ENCODE results near the gene GMDS.

Gene GMDS

DNA sequence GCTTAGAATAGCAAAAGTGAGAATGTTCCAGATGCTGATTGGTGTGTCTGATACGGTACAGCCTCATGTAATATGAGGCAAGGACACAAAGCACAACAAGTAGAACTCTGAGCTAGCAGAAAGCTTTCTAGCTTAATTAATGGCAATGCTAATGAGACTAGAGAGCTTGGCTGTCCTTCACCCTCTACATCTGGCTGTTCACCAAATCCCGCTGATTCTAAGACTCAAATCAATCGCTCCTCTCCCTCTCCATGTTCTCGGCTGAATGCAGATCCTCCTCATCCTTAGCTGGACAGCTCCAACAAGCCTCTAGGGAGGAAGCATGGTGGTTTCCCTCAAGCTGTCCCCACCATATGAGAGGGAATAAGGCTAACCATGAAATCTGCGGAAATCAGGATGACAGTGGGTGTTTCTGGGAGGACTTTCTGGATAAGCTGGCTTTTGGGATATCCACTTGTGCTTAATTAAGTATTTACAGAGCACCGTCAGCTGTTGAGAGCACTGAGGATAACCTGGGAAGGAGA, 506.8 kb downstream of the GMDS start:
- no peak for DNase-seq (ENCODE audit: low read depth)

- DNase-seq (ENCODE audit: low read depth) = no peak
Measured at GRCh38 chr6:1737463-1738311, 507.7 kb downstream of the GMDS start.

DNA sequence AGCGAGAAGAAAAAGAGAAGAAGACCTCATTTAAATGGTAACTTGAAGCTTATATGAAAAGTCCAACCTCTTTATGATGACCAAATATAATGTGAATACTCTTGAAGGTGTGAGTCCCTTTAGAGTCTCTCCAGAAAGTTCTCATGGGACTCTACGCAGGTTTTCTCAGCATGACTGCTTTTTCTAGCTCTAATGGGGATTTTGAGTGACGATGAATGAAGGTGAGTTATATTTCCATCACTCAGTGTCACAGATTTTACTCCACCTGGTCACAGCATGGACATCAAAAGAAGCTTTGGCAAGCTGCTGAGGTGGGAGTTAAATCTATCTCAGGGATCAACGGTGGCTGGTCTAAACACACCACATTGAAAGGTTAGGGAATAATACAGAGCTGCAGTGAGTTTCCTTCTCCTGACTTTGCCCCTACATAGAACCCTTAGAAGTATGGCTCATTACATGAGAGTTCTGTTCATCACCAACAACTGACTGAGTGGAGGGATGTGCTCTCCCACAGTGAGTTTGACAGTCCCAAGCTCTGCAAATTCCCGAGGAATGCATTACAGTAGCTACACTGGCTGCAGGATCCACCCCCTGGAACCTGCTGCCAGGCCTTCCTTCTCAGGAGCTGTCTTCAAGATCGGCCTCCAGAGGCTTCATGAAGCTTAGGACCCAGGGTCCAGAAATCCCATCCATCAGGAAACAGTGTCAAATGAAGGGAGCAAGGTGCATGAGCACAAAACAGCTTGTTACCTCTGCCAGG, 508.9 kb downstream of the GMDS start:
- no peak for DNase-seq (ENCODE audit: low read depth)

DNA sequence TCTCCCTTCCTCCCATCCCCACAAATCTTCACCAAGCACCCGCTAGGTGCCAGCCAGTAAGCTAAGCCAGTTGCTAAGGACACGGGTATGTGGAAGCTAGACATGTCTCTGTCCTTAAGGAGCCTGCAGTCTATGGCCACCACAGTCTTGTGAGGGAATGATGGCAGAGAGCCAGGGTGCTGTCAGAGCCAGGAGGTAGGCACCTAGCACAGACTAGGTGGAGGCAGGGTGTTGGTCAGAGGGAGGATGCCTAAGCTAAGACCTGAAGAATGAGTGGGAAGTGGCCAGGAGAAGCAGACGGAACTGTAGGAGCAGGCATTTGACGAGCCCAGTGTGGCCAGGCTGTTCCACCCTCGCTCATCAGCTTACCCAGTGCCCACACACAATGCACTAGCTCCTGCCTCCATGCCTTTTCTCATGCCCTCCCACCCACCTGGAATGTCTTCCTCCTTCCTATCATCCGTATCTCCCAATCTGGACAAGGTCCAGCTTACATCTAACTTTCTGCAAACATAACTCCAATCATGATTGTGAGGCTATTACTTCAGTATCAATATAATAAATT, 510.1 kb downstream of the GMDS start:
- no peak for DNase-seq (ENCODE audit: low read depth)

GRCh38 chr6:1730882-1731281, 514.5 kb downstream of the GMDS start:
- DNase-seq (ENCODE audit: low read depth) = no peak

GRCh38 chr6:1729750-1730140, 515.7 kb downstream of the GMDS start:
- DNase-seq (ENCODE audit: low read depth) = no peak

DNA sequence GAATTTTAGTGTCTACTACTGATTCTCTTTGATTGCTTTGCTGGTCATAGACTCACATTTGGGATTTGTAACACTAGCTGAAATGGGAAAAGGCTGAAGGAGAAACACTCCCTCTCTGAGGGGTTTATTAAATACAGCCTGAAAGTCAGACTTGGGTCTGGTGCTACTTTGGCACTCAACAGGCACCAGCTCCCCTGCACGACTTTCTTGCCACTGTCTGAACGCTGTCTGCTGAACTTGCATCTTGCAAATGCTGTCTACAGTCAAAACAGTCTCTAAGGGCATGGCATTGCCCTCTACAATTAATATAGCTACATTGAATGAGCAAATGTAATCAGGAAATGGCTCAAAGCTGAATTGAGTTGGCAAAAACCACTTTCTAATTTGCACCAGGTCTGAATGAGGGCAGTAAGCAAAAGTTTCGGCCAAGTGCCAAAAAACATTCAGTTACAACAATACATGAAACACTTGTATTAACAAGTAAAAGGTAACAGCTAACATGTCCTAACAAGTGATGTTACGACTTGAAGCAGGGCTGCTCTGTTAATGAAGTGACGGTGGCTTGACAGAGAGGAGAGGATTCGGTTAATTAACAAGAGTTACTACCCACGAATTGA, 516.2 kb downstream of the GMDS start:
- no peak for DNase-seq (ENCODE audit: low read depth)

- no peak for DNase-seq (ENCODE audit: low read depth)
Measured at GRCh38 chr6:1726341-1726768, 519.0 kb downstream of the GMDS start.

DNA sequence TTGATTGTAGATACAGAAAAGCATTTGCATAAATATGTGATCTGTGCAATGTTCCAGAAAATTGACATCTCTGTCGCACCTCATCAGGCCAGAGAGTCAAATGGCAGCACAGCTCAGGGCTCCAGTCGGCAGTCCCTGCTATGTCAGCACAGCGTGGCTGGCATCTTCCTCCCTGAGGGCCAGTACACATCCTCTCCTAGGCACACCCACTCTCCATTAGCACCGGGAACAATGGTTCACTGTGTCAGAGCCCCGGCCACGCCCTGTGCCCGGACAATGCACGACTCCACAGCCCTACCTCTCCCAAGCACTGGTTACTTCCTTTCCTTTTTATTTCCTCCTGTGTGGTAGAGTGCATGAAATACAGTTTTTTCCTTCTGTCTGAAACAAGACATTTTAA, 520.8 kb downstream of the GMDS start:
- DNase-seq (ENCODE audit: low read depth) = no peak

GRCh38 chr6:1724124-1724523, 521.3 kb downstream of the GMDS start:
- DNase-seq (ENCODE audit: low read depth) = no peak

GRCh38 chr6:1722801-1723200, 522.6 kb downstream of the GMDS start:
- no peak for DNase-seq (ENCODE audit: low read depth)

DNA sequence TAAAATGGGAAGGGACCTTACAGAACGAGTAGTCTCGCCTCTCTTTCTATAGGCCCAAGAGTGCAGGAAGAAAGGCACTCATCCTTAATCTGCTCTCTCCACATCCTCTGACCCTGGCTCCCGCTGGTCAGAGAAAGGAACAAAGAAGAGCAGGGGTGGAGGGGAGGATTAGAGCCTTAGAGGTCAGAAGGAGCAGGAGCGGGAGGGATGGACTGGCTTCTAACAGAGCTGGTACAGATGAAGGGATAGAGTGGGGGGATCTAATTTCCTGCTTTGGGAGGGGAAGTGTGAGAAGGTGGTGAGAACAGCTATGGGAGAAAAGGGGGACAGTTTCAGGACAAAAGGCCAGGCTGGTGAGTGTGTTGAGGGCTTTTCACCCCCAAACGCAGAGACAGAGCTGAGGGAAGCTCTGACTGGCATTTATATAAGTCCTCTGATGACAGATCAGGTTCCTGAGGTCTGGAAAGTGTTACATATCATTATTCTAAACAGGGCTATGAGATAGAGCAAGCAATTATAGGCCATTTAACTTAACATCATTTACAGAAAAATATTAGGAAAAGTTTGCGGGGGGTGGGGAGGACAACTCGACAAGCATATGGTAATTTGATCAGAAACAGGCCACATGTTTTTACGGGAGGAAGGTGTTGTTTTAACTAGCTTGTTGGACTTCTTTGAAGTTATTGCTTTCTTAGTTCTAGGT, 524.6 kb downstream of the GMDS start:
- DNase-seq (ENCODE audit: low read depth) = no peak

GRCh38 chr6:1719922-1720321, 525.5 kb downstream of the GMDS start:
- DNase-seq (ENCODE audit: low read depth) = no peak

DNA sequence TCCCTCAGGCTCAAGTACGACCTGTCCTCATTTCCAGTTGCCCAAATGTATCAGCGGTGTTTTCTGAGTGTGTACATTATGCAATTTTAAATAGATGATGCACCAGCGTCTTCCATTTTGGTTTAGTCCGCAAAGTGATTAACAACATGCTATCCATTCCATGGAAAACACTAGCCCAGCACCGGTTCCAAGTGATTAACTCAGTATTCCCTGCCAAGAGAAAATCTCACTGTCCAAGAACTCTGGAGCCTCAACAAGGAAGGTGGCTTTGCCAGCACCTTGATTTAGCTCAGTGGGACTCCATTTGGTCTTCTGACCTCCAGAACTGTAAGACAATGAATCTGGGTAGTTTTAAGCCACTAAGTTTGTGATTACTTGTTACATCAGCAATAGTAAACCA, 528.5 kb downstream of the GMDS start:
- DNase-seq (ENCODE audit: low read depth) = no peak

DNA sequence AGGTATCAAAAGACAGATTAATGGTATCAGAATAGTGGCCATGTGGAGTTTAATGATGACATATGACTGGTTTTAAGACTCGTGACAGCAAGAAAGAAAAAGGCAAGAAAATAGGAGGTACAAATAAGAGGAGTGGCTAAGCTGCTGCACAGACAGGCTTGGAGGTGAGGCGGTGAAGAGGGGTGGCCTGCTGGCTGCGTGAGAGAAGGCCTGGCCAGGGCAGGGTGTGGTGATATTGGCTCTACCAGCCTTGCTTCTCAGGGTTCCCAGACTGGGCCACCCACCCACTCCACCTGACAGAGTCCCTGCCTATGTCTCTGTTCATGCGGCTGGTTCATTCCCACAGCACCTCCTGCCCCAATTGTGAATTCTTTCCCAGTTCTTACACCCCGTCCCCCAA, 529.0 kb downstream of the GMDS start:
- DNase-seq (ENCODE audit: low read depth) = no peak

DNA sequence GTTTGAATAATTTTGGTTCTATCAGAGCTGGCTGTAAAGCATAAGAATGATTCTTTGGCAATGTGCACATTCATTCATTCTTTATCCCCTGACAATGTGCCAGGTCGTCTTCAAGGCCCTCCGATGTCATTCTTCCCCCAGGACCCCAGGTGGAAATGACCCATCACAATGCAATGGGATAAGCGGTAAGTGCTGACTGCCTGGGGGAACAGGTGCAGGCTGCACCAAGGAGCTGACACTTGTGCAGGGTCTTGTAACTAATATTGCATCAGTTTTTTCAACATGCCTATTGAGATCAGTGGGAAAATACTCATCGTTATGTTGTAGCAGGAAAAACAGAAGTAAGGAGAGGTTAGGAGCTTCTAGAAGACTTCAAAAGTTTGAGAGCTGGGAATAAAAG, 530.1 kb downstream of the GMDS start:
- no peak for DNase-seq (ENCODE audit: low read depth)

GRCh38 chr6:1714654-1715053, 530.8 kb downstream of the GMDS start:
- DNase-seq (ENCODE audit: low read depth) = no peak

- no peak for DNase-seq (ENCODE audit: low read depth)
Measured at GRCh38 chr6:1713016-1713600, 532.3 kb downstream of the GMDS start.

DNA sequence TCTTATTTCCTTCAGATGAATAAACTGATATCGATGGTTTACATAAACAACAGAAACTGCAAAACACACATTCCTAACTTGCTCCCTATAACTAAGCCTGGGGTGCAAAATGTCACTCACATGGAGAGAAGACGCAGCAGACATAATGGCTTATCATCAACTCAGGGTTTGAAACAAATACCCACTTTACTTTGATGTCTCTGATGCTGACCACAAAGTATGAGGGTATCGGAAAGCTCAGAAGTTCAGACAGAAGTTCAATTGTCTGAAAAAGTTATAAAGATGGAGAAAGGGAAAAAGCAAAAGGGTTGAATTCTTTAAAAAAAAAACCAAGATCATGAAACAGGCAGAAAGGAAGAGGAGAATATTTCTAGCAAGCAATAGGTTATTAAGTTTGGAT, 533.0 kb downstream of the GMDS start:
- DNase-seq (ENCODE audit: low read depth) = no peak

DNA sequence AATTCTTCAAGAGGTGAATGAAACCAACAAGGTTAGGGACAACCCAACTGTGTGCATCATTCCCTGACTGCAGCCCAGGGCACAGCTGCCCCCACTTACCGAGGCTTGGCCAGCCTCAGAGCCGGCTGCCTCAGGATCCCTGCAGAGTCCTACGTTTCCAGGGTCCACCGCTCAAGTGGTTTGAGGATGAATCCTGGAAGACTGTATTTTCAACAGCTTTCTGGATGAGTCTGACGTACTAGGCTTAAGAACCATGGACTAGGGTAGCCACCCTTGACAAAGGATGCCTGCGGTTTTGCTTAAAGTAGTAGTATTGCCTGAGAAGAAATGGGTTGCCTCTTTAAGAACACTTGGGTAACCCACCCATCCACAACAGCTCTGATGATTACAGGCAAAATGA, 534.3 kb downstream of the GMDS start:
- no peak for DNase-seq (ENCODE audit: low read depth)

GRCh38 chr6:1709234-1709641, 536.2 kb downstream of the GMDS start:
- DNase-seq (ENCODE audit: low read depth) = no peak
